H1 (cell line): ENCODE results near the gene COL5A1. TPM values are rescaled to one million over a fixed set of nuclear protein-coding genes. Genes with fewer than 3 reads are reported as not detected.
"Not testable (repeated sequence)": the region's sequence is repeated elsewhere in the genome, so short reads cannot be mapped to it uniquely, and the experiment has no call there.

ENCODE experiments used
- CTCF ChIA-PET: fragments of 300-600 bp; sonication (Branson Sonifier 250); formaldehyde crosslinking; loops from one replicate; lab custom pipeline; 2021; ENCODE audit not compliant: partially characterized antibody; lab: Charles Lee
- POLR2A ChIA-PET: fragments of 300-600 bp; sonication (Branson Sonifier 250); formaldehyde crosslinking; loops from one replicate; lab custom pipeline; 2021; ENCODE audit warnings: inconsistent platforms; ENCODE audit not compliant: partially characterized antibody; lab: Charles Lee
- DNase-seq, 2 experiments: peaks; one replicate each; pipeline versions ENCODE4 v3.0.0 to v3.0.0-alpha.2; 2010 to 2022; ENCODE audit warnings: low spot score in 2 of 2, low read depth in 1 of 2, mixed read lengths in 1 of 2
- FAIRE-seq: peaks from 2 replicates; lab custom pipeline; 2011; peaks lifted over from hg19 to GRCh38; lab: Jason Lieb, UNC
- H2AFZ ChIP-seq: 2 replicates; pipeline ENCODE4 v1.8.1; 2012; ENCODE audit warnings: low read length, inconsistent platforms
- H2AK5ac ChIP-seq: 2 replicates; pipeline ENCODE4 v1.6.1; 2013; ENCODE audit warnings: low read depth, low read length
- H2BK120ac ChIP-seq: replicated peaks from 2 replicates; pipeline ENCODE3; 2013; ENCODE audit warnings: low read depth, low read length, inconsistent platforms
- H2BK12ac ChIP-seq: 2 replicates; pipeline ENCODE4 v1.6.1; 2013; ENCODE audit warnings: low read depth, low read length
- H2BK15ac ChIP-seq: 2 replicates; pipeline ENCODE4 v1.6.1; 2013; ENCODE audit warnings: low read length
- H2BK20ac ChIP-seq: 2 replicates; pipeline ENCODE4 v1.6.1; 2013; ENCODE audit warnings: low read length
- H2BK5ac ChIP-seq: 2 replicates; pipeline ENCODE4 v1.6.1; 2013; ENCODE audit warnings: low read depth, low read length
- H3K14ac ChIP-seq: 2 replicates; pipeline ENCODE4 v1.6.1; 2013; ENCODE audit warnings: inconsistent platforms; ENCODE audit not compliant: insufficient read length
- H3K18ac ChIP-seq: 2 replicates; pipeline ENCODE4 v1.6.1; 2013; ENCODE audit warnings: low read length; ENCODE audit errors: extremely low read depth
- H3K23ac ChIP-seq: 2 replicates; pipeline ENCODE4 v1.6.1; 2013; ENCODE audit warnings: inconsistent platforms; ENCODE audit not compliant: insufficient read length
- H3K23me2 ChIP-seq: 2 replicates; pipeline ENCODE4 v1.6.1; 2013; ENCODE audit warnings: low read depth, low read length
- H3K27ac ChIP-seq: 2 replicates; pipeline ENCODE4 v1.6.1; 2011; ENCODE audit warnings: low read depth, low read length, inconsistent platforms
- H3K27me3 ChIP-seq, 4 experiments: replicated peaks in 1 of 4; 1 replicate in 1 of 4; 2 replicates in 3 of 4; pipeline versions ENCODE4 v1.6.1 to v1.8.1; 2011 to 2013; ENCODE audit warnings: low read length in 3 of 4, mild to moderate bottlenecking in 3 of 4, inconsistent platforms in 2 of 4, mixed read lengths in 2 of 4, moderate library complexity in 1 of 4; ENCODE audit not compliant: control insufficient read depth in 3 of 4, insufficient read depth in 3 of 4; ENCODE audit errors: extremely low read depth in 1 of 4
- H3K36me3 ChIP-seq, 4 experiments: 2 replicates each; pipeline versions ENCODE4 v1.6.1 to v1.8.1; 2011 to 2013; ENCODE audit warnings: mild to moderate bottlenecking in 4 of 4, low read length in 3 of 4, moderate library complexity in 2 of 4, control low read depth in 1 of 4, inconsistent platforms in 1 of 4; ENCODE audit not compliant: insufficient read depth in 4 of 4, control insufficient read depth in 2 of 4
- H3K4ac ChIP-seq: replicated peaks from 2 replicates; pipeline ENCODE3; 2013; ENCODE audit warnings: low read length, low read depth, mixed read lengths, inconsistent platforms; ENCODE audit not compliant: insufficient read length
- H3K4me1 ChIP-seq, 4 experiments: replicated peaks in 1 of 4; 1 replicate in 1 of 4; 2 replicates in 3 of 4; pipeline versions ENCODE4 v1.6.1 to v1.8.1; 2011 to 2013; ENCODE audit warnings: low read length in 3 of 4, inconsistent platforms in 2 of 4, mixed read lengths in 1 of 4; ENCODE audit not compliant: insufficient read depth in 4 of 4, control insufficient read depth in 3 of 4
- H3K4me2 ChIP-seq, 2 experiments: 2 replicates each; pipeline versions ENCODE4 v1.6.1 to v1.8.1; 2011 to 2013; ENCODE audit warnings: low read depth in 2 of 2, low read length in 2 of 2, control low read depth in 1 of 2, inconsistent platforms in 1 of 2, mild to moderate bottlenecking in 1 of 2; ENCODE audit not compliant: insufficient read depth in 1 of 2
- H3K4me3 ChIP-seq, 4 experiments: fragments of 200-600, 300-600 bp in 1 of 4; sonication (generic), shearing (Covaris generic), sonication (Bioruptor Twin) in 1 of 4; 2 replicates each; pipeline versions ENCODE4 v1.5.1 to v1.8.1; 2011 to 2016; ENCODE audit warnings: low read length in 4 of 4, low read depth in 3 of 4, control low read depth in 2 of 4, inconsistent platforms in 2 of 4, mild to moderate bottlenecking in 2 of 4, mixed read lengths in 1 of 4, moderate library complexity in 1 of 4; ENCODE audit not compliant: insufficient read depth in 2 of 4; ENCODE audit errors: extremely low read depth in 1 of 4
- H3K56ac ChIP-seq: replicated peaks from 2 replicates; pipeline ENCODE3; 2013; ENCODE audit warnings: low read depth, mild to moderate bottlenecking, mixed read lengths, low read length, inconsistent platforms; ENCODE audit not compliant: insufficient read length
- H3K79me1 ChIP-seq: 2 replicates; pipeline ENCODE4 v1.6.1; 2013; ENCODE audit warnings: low read depth, low read length, control low read depth
- H3K79me2 ChIP-seq, 2 experiments: 2 replicates each; pipeline versions ENCODE4 v1.6.1 to v1.8.1; 2012 to 2013; ENCODE audit warnings: low read length in 2 of 2, mild to moderate bottlenecking in 2 of 2, inconsistent platforms in 1 of 2; ENCODE audit not compliant: insufficient read depth in 2 of 2, control insufficient read depth in 1 of 2
- H3K9ac ChIP-seq, 4 experiments: replicated peaks in 1 of 4; 1 replicate in 1 of 4; 2 replicates in 3 of 4; pipeline versions ENCODE4 v1.6.1 to v1.8.1; 2011 to 2013; ENCODE audit warnings: low read depth in 3 of 4, low read length in 3 of 4, control low read depth in 2 of 4, mild to moderate bottlenecking in 2 of 4, moderate library complexity in 2 of 4, inconsistent platforms in 1 of 4; ENCODE audit errors: extremely low read depth in 1 of 4
- H3K9me3 ChIP-seq, 2 experiments: 2 replicates each; pipeline versions ENCODE4 v1.6.1 to v1.8.1; 2012 to 2013; ENCODE audit warnings: mild to moderate bottlenecking in 2 of 2, moderate library complexity in 2 of 2, control low read depth in 1 of 2, inconsistent platforms in 1 of 2, low read depth in 1 of 2, low read length in 1 of 2, mixed read lengths in 1 of 2; ENCODE audit not compliant: insufficient read depth in 2 of 2
- H4K20me1 ChIP-seq, 2 experiments: replicated peaks in 1 of 2; 2 replicates each; pipeline versions ENCODE3 to v1.8.1; 2011 to 2013; ENCODE audit warnings: inconsistent platforms in 2 of 2, low read length in 2 of 2, mild to moderate bottlenecking in 1 of 2; ENCODE audit not compliant: insufficient read depth in 2 of 2, control insufficient read depth in 1 of 2
- H4K5ac ChIP-seq: 2 replicates; pipeline ENCODE4 v1.6.1; 2013; ENCODE audit warnings: low read length, low read depth, mixed read lengths, inconsistent platforms; ENCODE audit not compliant: insufficient read length
- H4K8ac ChIP-seq: 2 replicates; pipeline ENCODE4 v1.8.0; 2013; ENCODE audit warnings: mild to moderate bottlenecking, moderate library complexity, low read length, inconsistent platforms; ENCODE audit not compliant: insufficient read depth; ENCODE audit errors: extremely low read depth
- H4K91ac ChIP-seq: replicated peaks from 2 replicates; pipeline ENCODE3; 2013; ENCODE audit warnings: low read length, mixed read lengths, inconsistent platforms; ENCODE audit not compliant: insufficient read length
- WGBS, 2 experiments: shearing (Covaris generic) in 1 of 2; methylation state at CpG; one replicate each; pipeline versions ENCODE4 v1.1.6 to v1.1.7; 2013 to 2015; ENCODE audit warnings: low lambda C conversion rate in 2 of 2, mixed read lengths in 2 of 2, inconsistent platforms in 1 of 2, low coverage in 1 of 2, missing lambda C conversion rate in 1 of 2; ENCODE audit not compliant: insufficient replicate concordance in 2 of 2, insufficient coverage in 1 of 2, insufficient read length in 1 of 2; ENCODE audit errors: extremely low coverage in 1 of 2, missing lambda C conversion rate in 1 of 2; 5-methylcytosine and 5-hydroxymethylcytosine counted together
- polyA plus RNA-seq, 7 experiments: library from polyadenylated mRNA; depleted of rRNA in 3 of 7; stranded (reverse) in 5 of 7; unstranded in 2 of 7; fragments of >200 nt in 5 of 7; fragments of 200-250 nt in 2 of 7; gene quantifications; 1 replicate in 5 of 7; 2 replicates in 1 of 7; 4 replicates in 1 of 7; pipeline versions ENCODE4 v1.2.1 to v1.2.3, GENCODE V29; 2011 to 2013; ENCODE audit warnings: missing spikeins in 2 of 7, mixed read lengths in 2 of 7
- total RNA-seq: library from RNA; stranded (reverse); fragmentation: NEBNext Ultra II Directional; extraction: Animal tissue kit (Norgen Biotek cat#: 25700); gene quantifications from 2 replicates; pipeline ENCODE4 v1.2.1, GENCODE V29; 2021

Gene COL5A1
- total and polyA plus RNA-seq, 2 of the 8 experiments (the other 6 are each of a cell fraction or from before 2014, with no cell fraction given) = 3.8 to 12.0 TPM

DNA sequence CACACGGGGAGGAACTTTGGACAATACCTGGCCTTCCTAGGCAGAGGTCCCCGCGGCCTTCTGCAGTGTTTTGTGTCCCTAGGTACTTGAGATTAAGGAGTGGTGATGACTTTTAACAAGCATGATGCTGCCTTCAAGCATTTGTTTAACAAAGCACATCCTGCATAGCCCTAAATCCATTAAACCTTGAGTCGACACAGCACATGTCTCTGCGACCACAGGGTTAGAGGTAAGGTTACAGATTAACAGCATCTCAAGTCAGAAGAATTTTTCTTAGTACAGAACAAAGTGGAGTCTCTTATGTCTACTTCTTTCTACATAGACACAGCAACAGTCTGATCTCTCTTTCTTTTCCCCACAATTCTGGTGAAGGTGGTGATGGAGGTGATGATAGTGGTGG lies 73.9 kb downstream of the COL5A1 start:
- H3K36me3 ChIP-seq, DNase-seq, H3K18ac ChIP-seq, H4K20me1 ChIP-seq, H3K4me1 ChIP-seq, H4K8ac ChIP-seq, H3K23ac ChIP-seq, H2AFZ ChIP-seq, H4K91ac ChIP-seq, H2AK5ac ChIP-seq, H3K23me2 ChIP-seq, H3K4ac ChIP-seq, H3K79me1 ChIP-seq, H2BK120ac ChIP-seq, CTCF ChIA-PET, H3K9ac ChIP-seq, FAIRE-seq, H3K4me3 ChIP-seq, H3K14ac ChIP-seq, H4K5ac ChIP-seq, POLR2A ChIA-PET, H2BK12ac ChIP-seq, H3K4me2 ChIP-seq, H3K27me3 ChIP-seq, H2BK15ac ChIP-seq, H2BK5ac ChIP-seq, H3K79me2 ChIP-seq, H3K56ac ChIP-seq, H2BK20ac ChIP-seq, H3K27ac ChIP-seq: not testable (repeated sequence)
- H3K9me3 ChIP-seq = peaks cover 5 to 11% of the 10 kb centered on the region in 2 experiments; a peak in 3 of 4 replicates
- 86% methylated on average over 5 of the region's 5 CpGs; no CpG with 5 or more reads in 1 of the 2 experiments for WGBS, 2 experiments
